Measurements from ENCODE around the gene CCDC15.

CCDC15 gene

DNA sequence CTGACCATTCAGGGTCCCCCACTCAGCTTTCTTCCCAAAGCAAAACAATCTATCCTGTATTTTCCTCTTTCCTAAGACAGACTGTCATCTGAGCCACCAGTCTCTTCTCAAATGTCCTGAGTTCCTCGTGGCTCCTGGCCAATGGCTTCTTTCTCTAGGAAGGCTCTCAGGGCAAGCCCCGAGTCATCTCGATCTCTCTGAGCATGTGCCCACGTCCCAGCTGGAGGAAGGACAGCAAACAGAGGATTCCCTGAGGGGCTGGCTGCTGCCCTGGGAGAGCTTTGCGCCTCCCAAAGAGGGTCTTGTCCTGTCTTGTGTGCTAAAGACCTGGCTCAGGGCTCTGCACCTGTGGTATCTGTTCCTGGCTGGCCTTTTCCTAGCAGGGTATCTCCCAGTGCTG, 117.4 kb downstream of the CCDC15 start:
- no peak for DNase-seq

DNA sequence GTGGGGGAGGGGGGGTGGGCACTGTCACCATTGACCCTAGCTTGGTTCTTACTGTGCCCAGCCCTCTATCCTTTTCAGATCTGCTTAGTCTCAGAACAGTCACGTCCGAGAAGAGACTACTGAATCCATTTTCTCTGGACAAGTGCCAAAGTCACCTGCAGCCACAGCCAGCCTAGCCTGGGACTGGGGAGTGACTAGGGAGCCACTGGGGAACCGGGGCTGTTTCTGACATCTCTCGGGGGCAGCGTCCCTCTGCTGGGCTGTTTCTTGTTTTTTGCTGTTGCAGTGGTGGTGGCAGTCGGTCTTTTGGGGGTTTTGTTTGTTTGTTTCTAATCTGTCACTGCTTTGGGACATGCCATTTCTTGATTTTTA, 117.8 kb downstream of the CCDC15 start:
- no peak for DNase-seq

DNA sequence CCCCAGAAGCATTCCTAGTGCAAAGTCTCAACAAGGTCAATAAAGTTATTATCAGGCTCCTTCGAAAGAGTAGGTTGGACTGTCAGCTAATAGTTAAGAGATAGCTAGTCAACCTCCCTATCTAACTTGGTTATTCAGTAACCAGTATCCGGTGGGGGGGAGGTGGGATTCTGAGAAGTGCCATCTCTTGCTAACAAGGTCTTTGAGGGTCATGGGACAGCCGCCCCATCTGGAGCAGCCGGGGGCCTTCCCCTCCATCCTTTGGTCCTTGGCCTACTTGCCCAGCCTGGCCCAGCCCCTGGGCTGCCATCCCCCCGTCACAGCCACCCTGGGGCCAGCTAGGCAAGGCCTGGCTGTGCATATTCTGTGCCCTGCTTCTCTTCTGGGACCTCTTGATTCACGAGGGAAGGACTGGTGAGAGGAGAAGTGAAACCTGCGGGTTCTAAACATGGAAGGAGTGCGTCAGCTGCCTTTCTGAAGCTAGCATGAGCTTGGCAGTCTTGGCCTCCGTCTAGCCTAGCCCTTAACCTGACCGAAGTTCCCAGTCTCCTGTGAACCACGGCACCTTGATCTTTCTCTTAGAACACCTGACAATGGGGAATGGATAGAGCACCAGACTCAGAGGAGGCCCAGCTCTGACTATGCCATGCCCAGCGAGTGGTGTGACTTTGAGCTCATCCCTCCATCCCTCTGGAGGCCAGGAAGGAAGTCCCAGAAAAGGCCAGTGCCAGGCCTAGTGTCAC, 118.4 kb downstream of the CCDC15 start:
- DNase-seq: no peak

DNA sequence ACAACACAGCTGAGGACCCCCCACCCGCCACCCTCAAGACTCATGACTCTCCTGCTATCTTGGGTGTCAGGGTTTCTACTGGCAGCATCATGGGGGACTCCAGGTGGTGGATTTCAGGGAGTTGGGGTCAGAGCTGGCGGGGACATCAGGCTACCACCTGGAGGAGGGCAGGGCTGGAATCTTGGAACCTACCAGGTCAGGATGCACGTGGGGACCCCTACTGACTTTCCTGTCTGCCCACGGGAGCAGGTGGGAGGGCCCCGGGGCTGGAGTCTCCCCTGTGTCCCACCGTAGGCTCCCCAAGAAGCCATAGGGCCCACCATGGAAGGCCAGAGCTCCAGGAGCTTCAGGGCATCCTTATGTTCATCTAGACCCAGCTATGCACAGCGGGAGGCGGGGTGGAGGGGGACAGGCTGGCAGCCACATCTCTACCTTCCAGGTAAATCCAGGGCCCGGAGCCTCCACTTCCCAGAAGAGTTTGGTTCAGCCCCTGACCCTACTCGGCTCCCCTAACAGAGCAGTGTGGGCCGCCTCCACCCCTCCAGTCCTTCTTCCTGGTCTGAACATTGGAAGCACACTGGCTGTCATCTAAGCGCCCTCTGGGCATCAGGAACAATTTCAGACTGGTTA, 119.1 kb downstream of the CCDC15 start:
- no peak for DNase-seq

DNA sequence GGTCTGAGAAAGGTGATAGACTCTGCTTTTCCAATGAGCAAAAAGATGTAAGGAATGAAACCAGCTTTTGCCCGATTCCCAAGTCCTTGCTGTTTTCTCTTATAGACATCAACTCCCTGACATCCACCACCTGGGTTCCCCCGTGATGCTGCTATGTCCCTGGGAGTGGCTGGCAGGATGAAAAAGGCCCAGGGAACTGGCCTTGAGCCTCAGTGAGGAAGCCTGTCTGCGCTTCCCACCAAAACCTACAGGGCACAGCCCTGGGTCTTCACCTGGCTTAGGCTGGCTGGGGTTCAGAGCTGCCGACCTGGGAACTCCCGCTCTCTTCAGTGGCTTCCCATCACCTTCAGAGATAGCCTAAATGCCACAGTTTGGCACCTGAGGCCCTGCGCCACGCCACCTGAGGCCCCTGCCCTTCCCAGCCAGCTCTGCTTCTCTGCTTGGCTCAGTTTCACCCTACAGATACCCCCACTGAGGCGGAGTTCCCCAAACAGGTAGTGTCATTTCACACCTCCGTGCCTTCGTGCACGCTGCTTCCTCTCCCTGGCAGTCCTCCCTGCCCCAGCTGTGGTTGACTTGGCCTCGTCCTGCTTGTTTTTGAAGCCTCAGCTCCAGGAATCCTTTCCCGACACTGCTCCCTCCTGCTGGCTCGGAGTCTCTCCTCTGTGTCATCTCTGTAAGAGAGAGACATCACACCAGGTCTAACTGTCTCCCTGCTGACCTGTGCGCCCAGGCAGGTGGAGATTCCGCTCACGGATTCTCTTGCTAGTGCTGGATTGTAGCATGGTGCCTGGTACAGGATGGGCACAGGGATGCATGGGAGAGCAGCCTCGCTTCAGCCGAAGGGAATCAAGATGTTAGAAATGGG, 119.8 kb downstream of the CCDC15 start:
- DNase-seq: no peak

DNA sequence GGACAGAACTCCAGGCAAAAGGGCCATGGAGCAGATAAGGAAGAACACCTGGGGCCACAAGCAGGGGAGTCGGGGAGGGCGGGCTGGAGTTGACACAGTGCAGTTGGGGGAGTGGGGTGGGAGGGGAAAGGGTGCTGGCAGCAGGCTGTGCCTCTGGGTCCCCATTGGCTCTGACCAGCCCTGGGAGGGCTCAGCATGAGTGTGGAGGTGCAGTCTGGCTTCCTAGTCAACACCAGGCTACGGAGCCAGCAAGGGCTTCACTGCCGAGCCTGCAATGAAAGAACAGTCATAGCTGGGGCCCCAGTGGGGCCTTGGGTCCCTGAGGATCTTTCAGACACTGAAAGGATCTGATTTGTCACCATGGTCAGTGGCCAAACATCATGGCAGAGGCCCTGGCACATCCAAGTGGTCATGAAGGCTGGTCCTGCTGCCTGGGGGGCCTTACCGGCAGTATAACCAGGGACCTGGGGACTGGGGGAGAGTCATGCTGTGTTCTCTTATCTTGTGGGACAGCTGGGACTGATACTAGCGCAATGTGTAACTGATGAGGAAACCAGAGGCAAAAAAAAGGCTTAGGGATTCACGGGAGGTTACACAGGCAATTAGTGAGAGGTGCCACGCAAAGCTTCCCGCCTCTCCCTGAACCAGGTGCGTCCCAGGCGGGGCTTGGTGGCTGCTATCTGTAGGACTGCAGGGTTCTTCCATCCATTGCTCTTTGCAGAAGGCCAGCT, 120.7 kb downstream of the CCDC15 start:
- DNase-seq: no peak

DNA sequence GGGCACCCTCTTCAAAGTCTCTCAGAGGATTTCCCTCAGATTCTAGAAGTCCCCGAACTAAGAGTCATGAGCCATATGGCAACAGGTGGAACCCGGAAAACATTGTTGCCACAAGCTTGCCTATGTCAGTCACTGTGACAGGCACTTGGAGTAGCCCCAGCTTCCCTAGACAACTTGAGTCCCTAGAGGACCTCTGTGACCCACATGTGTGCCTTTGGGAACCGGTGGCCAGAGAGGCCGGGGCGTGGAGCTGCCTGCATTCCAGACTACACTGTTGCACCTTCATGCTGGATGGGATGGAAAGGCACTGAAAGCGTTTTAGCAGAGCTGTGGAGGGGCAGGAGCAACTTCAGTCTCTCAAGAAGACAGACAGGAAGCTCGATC, 121.2 kb downstream of the CCDC15 start:
- DNase-seq: no peak

DNA sequence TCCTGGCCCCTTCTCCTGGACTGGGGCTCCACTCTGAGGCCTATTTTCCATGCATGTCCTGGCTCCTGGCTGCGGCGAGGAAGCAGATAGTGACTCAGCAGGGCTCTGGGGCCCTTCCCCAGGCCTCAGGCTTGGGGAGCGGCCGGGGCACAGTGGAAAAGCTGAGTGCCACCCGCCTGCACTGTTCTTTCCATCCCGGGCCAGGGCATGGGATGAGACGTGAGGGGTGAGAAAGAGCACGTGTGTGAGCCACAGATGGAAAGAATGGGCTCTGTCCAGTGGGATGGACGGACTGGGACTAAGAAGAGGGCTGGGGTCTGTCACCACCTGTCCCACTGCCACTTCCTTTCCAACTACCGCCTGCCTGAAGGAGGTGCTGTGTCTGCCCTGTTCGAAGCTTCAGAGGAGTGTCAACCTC, 121.9 kb downstream of the CCDC15 start:
- no peak for DNase-seq

DNA sequence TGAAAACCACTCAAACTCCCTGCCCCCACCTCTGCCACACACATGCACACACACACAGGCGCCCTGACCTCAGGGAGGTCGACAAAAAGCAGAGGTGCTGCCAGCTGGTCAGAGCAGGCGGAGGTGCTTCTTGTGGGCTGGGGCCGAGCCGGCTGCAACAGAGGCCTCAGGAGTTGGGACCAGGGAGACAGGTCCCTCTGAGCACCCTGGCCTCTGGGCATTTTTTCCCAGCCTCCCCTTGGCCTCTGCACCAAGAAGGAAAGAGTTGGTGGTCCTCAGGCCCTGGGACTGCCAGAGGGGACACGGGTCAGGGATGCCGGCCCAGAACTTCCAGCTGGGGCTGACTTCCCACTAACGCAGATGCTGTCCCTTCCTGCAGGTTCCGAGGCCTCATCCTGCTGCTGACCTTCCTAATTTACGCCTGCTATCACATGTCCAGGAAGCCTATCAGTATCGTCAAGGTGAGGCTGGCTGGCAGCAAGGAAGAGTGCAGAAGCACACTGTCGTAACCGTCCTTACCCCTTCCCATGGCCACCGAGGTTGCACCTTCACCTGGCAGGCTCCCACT, 122.5 kb downstream of the CCDC15 start:
- DNase-seq: no peak

DNA sequence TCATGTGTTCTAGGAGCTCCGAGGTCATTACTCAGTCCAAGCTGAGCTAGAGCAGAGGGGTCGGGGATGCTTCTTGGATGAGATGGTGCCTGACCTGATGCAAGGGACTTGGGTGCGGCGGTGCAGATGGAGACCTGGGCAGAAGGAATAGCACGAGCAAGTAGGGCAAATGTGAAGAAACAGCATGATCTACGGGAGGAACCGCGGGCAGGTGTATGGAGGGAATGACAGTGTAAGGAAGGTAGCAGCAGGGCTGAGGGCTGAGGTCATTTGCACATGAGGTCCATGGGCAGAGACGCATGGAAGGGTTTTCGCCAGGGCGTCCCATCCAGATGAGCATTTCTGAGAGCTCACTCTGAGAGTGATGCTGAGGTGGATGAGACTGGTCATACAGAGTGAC, 124.0 kb downstream of the CCDC15 start:
- no peak for DNase-seq

DNA sequence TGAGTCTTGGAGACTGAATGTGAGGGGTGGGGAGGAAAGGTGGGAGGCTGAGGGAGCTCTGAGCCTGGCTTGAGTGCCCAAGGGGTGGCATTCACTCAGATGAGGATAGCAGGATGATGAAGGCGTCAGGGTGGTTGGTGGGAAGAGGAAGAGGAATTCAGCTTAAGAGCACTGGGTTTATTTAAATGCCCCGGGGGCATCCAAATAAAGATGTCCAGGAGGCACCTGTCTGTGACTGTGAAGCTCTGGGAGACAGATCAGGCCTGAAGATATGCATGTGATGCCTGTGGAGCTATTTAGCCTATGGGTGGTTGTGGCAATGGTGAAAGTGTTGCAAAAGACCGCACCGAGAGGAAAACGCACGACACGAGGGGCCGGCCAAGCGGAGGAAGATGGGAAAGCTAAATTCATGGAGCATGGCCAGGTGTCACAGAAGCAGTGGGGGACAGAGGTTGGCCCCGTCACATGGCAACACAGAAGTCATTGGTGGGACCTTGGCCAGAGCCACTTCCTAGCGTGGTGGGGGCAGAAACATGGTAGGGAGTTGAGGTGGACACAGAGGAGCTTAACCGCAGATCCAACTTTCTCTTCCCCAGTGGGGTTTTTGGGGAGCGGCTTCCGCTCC, 124.6 kb downstream of the CCDC15 start:
- DNase-seq: no peak

DNA sequence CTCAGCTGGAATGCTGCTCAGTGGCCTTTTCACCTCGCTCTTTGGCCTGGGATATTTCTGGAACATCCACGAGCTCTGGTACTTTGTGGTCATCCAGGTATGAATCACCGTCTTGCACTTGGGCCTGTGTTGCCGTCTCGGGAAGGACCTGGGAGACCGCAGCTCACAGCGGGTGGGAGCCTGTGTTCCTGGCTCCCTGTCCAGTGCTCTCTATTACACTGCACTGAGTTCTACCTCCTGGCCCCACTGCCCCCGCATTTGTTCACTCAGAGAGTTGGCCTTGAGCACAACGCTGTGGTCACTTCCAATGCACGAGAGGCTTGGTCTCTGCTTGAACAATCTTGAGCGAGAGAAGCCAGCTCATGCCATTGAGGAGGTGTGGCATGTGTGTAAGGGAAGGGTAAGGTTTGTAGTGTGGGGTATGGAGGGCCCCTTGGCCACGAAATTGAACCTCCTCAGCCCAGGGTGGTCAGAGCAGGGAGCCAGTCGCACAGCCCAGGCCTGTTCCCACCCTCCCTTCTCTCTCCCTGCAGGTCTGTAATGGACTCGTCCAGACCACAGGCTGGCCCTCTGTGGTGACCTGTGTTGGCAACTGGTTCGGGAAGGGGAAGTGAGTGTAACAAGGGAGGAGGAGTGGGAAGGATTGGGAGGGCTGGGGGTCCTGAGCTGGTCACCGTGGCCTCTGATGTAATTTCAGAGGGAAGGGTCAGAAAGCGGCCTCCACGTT, 125.3 kb downstream of the CCDC15 start:
- DNase-seq: no peak

DNA sequence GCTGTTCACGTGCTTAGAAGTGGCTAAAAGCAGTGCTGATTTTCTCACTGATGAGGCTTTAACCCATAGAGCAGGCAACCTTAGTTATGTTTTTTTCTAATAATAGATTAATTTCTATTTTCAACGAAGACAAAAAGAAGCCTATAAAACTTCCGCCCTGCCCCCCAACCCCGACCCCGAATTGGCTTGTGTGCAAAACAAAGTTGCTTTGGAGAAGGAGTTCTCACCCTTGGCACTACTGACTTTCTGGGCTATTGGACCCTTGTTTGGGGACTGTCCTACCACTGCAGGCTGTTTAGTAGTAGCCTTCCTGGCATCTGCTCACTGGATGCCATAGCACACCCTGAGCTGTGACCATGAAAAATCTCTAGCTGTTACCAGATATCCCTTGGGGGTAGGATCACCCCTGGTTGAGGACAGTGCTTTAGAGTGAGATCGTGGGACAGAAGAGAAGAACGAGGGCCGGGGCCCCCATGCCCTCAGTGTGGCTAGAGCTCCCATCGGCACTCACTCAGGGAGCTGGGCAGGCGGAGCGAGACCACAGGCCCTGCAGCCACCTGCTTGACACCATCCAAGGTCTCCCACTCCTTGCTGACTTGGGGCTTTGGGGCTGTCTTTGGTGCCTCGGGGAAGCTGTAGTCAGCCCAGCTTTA, 126.0 kb downstream of the CCDC15 start:
- no peak for DNase-seq

DNA sequence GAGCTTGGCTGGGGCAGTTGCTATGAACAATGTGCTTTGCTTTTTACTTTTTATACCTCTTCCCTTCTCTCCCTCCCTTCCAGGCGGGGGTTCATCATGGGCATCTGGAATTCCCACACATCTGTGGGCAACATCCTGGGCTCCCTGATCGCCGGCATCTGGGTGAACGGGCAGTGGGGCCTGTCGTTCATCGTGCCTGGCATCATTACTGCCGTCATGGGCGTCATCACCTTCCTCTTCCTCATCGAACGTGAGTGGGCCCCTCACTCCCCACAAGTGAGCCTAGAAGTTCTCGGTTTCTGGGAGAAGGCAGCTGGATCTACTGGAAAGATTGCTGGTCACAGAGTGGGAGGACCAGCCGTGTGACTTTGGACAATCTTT, 126.5 kb downstream of the CCDC15 start:
- no peak for DNase-seq

DNA sequence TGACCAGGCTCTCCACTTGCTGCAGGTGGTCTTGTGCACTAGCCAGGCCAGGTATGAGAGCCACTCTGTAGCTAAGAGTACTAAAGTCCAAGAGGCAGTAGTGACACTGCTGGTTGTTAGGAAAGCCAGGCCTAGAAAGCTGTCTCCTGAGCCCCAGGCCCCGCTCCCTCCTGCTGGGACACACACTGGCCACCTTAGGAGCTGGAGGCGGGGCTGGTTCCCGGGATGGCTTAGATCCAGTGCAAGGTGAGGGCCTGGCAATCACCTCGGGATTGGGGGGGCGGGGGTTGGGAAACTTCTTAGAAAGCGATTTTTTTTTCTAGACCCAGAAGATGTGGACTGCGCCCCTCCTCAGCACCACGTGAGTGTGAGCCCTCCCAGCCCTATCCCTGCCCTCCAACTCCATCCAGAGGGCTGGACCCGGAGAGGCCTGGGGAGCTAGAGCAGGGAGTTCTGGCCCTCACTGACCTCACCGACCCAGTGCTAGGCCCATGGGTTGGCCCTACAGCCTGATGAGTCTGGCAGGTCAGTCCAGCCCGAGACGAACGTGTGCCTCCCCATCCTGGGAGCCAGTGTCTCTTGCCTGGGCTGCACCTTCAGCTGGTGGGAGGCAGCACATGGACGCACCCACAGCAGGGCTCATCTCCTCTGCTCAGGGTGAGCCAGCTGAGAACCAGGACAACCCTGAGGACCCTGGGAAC, 127.2 kb downstream of the CCDC15 start:
- no peak for DNase-seq

DNA sequence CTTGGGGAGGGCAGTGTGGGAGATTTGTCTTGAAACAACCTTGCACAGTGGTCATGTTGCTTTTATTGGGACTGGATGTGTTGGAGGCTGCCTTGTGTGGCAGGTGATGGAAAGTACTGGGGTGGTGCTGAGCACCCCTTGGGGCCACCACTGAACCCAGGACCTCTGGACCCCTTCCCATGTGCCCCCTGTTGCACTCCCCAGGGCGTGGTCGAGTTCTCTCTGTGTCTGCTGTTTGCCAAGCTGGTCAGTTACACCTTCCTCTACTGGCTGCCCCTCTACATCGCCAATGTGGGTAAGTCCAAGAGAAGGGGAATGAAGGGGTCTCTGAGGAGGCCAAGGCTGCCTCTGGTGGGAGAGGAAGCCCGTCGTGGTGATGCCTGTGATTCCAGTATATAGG, 128.0 kb downstream of the CCDC15 start:
- no peak for DNase-seq

DNA sequence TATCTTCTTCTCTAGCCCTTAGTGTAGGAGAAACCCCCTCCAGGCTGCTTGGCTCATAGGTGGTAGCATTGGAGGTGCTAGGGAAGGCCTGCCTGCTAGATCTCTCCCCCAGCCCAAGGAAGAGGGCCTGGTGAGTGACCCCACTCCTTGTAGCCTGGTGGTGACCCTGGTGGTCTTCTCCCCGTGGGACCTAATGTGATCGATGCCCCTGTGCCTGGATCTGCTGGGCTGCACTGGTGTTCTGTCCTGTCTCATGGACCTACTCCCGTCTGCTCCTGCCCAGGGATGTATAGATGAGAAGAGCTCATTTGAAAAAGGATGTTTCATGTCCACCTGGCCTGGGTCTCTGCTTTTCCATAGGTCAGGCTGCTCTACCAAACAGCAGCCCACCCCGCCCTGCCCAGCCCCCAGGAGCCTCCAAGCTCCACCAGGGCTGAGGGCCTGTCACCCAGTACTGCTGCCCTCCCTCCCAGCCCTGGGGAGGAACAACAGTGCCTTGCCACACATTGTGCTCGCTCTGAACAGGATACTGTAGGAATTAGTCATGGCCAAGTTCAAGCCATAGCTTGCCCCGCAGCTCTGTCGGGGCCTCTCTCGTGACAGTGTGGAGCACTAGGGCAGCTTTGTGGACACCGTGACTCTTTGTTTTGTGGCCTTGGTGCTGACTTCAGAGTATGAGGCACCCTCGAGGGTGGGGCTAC, 128.8 kb downstream of the CCDC15 start:
- DNase-seq: no peak

DNA sequence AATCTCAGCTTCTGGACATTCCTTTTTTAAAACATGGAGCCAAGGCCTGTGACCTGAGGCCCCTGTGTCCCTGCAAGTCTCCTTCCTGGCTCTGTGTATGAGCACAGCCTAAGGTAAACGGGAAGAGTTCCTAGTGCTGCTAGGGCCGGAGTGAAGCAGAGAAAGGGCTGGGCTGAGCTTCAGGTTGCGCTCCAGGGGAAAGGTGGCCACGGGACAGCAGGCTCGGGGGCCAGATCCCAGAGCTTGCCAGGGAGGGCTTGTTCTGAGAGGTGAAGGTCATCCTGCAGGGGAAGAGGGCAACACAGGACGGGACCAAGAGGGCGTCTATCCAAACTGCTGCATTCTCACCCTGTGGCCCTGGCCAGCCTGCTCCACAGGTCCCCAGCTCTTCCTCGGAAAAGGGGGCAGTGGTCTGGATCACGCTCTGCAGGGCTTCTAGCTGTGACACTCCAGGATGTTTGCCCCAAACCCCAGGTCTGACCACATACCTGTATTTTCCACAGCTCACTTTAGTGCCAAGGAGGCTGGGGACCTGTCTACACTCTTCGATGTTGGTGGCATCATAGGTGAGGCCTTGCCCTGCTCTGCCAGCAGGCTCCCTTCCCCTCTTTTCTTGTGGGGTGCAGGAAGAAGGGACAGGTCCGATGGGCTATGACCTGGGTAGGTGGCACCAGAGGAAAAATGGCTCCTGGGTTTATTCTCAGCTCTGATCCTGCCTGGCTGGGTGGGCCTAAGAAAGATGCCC, 129.5 kb downstream of the CCDC15 start:
- no peak for DNase-seq

DNA sequence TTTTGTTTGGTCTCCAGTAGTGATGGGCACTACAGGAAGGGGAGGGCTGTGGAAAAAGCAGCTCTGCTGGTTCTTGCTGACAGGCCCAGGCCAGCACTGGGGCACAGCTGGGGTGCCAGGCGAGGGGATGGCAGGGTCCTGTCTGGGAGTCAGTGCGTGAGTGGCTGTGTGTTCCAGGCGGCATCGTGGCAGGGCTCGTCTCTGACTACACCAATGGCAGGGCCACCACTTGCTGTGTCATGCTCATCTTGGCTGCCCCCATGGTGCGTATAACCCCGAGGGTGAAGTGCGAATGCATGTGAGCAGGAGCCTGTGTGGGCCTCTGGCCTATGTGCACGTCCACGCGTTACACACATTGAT, 130.0 kb downstream of the CCDC15 start:
- no peak for DNase-seq
